Body of pancreas (tissue), 4 donors: ENCODE results near the gene TATDN3.

Source experiments
- CTCF ChIP-seq, 7 experiments: fragments of 450-650 bp in 4 of 7; fragments of 200-600 bp in 3 of 7; sonication (generic) in 3 of 7; IDR thresholded peaks; one replicate each; pipeline ENCODE4 v1.5.1; 2016 to 2019; ENCODE audit warnings: antibody characterized with exemption in 7 of 7
- POLR2A ChIP-seq, 3 donors: fragments of 450-650 bp; IDR thresholded peaks; one replicate each; pipeline ENCODE4 v1.6.1; 2016; ENCODE audit warnings: antibody characterized with exemption in 3 of 3, mild to moderate bottlenecking in 2 of 3

- no peak for TF ChIP-seq CTCF (IDR thresholded peaks at IDR 0.05)
- TF ChIP-seq POLR2A (IDR thresholded peaks at IDR 0.05): no peak
These were observed 45.1 kb upstream of the TATDN3 start for GRCh38 chr1:212746546-212746945.
